Measurements from ENCODE around the gene ATRAID.

DNA sequence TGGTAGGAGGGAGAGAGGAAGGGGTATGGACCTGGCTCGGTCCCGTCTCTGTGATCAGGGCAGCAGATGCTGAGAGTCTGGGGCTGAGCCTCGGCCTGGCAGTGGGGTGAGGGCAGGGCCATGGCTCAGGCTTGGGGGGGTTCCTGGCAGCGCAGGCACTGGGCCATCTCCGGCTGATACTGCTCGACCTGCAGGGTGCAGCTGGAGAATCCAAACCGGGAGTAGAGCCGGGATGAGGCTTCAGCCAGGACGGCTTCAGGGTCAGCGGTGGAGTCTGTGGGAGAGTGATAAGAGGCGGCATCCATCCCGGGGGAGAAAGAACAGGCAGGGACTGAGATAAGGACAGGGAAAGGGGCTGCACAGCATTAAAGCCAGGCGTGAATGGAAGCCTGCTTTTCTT, 43.3 kb downstream of the ATRAID start:
- no peak for TF ChIP-seq POLR2AphosphoS5 (IDR thresholded peaks at IDR 0.05)
- TF ChIP-seq, protein P1, sequence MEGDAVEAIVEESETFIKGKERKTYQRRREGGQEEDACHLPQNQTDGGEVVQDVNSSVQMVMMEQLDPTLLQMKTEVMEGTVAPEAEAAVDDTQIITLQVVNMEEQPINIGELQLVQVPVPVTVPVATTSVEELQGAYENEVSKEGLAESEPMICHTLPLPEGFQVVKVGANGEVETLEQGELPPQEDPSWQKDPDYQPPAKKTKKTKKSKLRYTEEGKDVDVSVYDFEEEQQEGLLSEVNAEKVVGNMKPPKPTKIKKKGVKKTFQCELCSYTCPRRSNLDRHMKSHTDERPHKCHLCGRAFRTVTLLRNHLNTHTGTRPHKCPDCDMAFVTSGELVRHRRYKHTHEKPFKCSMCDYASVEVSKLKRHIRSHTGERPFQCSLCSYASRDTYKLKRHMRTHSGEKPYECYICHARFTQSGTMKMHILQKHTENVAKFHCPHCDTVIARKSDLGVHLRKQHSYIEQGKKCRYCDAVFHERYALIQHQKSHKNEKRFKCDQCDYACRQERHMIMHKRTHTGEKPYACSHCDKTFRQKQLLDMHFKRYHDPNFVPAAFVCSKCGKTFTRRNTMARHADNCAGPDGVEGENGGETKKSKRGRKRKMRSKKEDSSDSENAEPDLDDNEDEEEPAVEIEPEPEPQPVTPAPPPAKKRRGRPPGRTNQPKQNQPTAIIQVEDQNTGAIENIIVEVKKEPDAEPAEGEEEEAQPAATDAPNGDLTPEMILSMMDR (IDR thresholded peaks at IDR 0.05) = no peak

Data from stomach (tissue), 4 donors.